Frontal cortex (tissue), 4 donors: ENCODE data around the gene MTCH1. TPM values are rescaled to one million over a fixed set of nuclear protein-coding genes. Genes with fewer than 3 reads are reported as not detected.
A peak's percentile ranks its signal among the peaks of the same experiment; 100 is the strongest.

Experiments used
- DNase-seq, 2 donors: peaks; one replicate each; pipeline ENCODE4 v3.0.0; 2012; ENCODE audit warnings: low spot score in 2 of 2
- FAIRE-seq: peaks from 2 replicates; lab custom pipeline; 2012; peaks lifted over from hg19 to GRCh38; lab: Jason Lieb, UNC
- total RNA-seq: library from RNA; depleted of rRNA; stranded (reverse); fragments of >200 nt; gene quantifications from one replicate; pipeline ENCODE4 v1.2.3, GENCODE V29; 2014
- donor health status: control.
- donor health status: control.
- donor health status: control.

The MTCH1 gene
- 152 TPM for total RNA-seq

GRCh38 chr6:36985808-36986703, at the start of gene MTCH1:
MTCH1 (minus strand) TSS chr6:36986196; CDS start chr6:36986173, 23 bp downstream.
- FAIRE-seq (no peak), DNase-seq (peak; percentile 95 to 98)

DNA sequence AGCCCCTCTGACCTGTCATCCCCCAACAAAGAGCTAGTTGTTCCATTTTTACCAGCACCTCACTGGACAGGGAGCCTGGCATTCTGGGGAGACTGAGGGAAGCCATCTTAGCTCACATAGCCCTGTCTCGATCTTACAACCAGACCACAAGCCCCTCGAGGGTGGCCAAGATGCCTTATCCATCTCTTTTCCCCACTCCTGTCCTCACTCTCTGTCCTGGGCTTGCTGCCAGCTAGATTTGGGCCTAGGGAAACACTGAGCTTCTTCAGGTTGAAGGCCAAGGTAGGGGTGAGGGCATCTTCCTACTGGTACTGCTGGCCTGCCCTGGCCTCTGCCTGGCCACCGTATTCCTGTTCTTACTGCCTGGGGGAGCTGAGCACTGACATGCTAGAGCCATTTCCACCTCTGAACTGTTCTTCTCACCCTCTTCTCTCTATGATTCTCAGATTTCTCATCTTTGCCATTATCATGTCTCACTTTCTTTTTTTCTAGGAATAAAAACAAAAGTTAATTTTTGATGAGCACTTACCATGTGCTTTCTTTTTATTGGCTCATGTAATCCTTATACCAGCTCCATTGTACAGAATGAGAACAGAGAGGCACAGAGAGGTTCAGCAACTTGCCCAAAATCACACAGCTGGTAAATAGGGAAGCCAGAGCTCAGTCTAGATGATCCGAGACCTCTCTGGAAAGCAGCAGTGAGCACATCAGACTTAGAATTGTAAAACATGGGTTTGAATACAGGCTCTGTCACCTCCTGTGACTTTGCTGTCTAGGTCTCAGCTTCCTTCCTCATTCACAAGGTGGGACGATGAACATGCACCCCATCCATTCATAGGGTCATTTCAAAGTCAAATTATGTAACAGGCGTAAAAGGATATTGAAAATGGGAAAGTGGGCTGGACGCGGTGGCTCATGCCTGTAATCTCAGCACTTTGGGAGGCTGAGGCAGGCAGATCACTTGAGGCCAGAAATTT, 48.1 kb upstream of the MTCH1 start:
- no peak for FAIRE-seq
- no peak for DNase-seq

DNA sequence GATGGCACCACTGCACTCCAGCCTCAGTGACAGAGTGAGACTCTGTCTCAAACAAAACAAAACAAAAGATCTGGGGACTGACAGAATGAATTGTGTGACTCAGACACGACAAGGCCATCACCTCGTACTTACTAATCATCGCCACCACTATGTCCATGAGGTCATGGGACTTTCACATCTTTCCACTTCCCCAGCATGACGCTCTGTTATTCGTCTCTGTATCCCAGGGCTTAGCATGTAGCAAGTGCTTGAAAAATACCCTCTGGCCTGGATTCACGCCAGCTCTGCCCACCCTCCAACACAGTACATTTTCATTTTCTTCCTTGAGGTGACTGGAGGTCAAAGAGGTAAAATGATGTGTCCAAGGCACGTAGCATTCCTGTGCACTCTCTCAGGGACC, 47.3 kb upstream of the MTCH1 start:
- FAIRE-seq (no peak), DNase-seq (no peak)

DNA sequence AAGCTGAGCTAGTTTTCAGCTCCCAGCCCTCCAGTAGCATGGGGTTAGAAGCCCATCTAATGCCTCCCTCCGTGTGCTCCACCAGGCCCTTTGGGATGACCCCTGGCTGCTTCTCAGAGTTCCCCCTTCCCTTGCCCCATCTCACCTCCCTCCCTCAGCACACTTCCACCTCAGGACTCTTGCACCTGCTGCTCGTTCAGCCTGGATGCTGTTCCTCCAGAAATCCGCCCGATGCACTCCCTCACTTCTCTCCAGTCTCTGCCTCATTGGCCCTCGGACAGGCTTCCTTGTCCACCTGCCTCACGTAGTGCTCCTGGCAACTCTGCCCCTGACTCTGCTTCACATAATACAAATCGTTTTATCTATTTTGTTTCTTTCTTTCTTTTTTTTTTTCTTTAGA, 46.2 kb upstream of the MTCH1 start:
- no peak for FAIRE-seq
- no peak for DNase-seq

DNA sequence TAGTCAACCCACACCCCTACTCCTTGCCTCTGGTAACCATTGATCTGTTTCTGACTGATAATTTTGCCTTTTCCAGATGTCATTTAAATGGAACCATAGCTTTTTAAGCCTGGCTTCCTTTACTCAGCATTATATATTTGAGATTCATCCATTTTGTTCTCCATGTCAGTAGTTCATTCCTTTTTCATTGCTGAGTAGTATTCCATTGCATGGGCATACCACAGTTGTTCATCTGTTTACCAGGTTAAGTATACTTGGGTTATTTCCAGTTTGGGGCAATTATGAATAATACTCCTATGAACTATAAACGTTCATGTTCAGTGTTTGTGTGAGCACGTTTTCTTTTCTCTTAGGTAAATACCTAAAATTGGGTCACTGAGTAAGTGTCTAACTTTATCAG, 44.6 kb upstream of the MTCH1 start:
- DNase-seq (no peak), FAIRE-seq (no peak)

DNA sequence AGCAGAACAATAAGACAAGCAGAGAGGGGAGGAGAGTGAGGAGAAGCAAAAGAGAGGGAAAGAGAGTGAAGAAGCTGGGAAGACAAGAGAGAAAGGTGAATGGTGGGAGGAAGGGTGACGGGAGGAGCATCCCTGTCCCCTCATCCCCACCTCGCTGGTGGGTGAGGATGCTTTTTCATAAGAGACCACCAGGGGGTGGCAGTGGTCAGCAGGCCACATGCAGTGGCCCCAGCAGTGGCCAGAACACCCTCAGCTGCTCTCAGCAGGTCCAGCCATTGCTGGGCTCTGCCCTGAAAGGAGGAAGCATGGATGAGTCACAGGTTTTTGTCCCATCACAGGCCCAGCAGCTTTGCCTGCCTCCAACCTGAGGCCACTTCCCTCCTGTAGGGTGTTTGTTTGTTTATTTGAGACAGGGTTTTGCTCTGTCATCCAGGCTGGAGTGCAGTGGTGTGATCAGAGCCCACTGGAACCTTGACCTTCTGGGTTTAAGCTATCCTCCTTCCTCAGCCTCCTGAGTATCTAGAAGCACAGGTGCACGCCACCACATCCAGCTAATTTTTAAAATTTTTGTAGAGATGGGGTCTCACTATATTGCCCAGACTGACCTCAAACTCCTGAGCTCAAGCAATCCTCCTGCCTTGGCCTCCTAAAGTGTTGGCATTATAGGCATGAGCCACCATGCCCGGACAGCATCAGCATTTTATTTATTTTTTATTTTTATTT, 43.4 kb upstream of the MTCH1 start:
- DNase-seq (peak in 1 of 2 donors; percentile 66), FAIRE-seq (no peak)

GRCh38 chr6:37027811-37028469, 41.9 kb upstream of the MTCH1 start:
- no peak for FAIRE-seq
- no peak for DNase-seq

- no peak for DNase-seq
- no peak for FAIRE-seq
These were observed 41.2 kb upstream of the MTCH1 start for GRCh38 chr6:37027036-37027720.

- FAIRE-seq (no peak), DNase-seq (no peak)
These were observed 39.8 kb upstream of the MTCH1 start for GRCh38 chr6:37025621-37026466.

GRCh38 chr6:37024656-37025337, 38.8 kb upstream of the MTCH1 start:
- DNase-seq (no peak), FAIRE-seq (no peak)

DNA sequence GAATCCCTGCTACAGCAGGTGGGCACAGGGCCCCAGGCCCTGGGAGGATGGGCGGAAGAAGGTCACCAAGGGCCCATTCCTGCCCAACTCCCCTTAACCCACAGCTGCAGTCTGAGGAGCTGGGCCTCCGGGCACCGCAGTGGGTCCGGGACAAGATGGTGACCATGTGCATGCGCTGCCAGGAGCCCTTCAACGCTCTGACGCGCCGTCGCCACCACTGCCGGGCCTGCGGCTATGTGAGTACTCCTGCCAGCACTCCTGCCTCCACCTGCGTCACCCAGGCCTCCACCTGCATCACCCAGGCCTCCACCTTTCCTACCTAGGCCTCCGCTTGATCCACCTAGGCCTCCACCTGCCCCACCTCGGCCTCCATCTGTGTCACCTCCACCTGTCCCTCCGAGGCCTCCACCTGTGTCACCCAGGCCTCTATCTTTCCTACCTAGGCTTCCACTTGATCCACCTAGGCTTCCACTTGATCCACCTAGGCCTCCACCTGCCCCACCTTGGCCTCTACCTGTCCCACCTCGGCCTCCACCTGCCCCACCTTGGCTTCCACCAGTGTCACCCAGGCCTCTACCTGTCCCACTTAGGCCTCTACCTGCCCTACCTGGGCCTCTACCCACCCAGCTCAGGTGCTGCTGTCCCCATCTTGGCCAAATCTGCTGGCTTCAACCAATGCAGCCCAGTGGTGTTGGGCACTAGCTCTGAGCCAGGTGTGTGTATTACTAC, 36.3 kb upstream of the MTCH1 start:
- FAIRE-seq = no peak
- no peak for DNase-seq

- FAIRE-seq (no peak), DNase-seq (no peak)
These were observed 35.5 kb upstream of the MTCH1 start for GRCh38 chr6:37021356-37022129.

DNA sequence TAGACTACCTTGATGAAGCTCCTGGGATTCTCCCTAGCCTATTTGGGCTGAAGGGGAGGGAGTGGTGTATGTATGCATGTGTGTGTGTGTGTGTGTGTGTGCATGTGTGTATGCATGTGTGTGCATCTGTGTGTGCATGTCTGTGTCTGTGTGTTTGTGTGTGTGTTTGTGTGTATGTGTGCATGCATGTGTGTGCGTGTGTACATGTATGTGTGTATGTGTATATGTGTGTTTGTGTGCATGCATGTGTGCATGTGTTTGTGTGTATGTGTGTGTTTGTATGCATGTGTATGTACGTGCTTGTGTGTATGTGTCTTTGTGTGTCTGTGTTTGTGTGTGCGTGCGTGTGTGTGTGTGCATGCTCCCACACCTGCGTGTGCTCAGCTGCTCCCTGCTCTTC, 34.8 kb upstream of the MTCH1 start:
- FAIRE-seq = no peak
- DNase-seq = no peak

GRCh38 chr6:37020381-37020780, 34.4 kb upstream of the MTCH1 start:
- no peak for FAIRE-seq
- DNase-seq = no peak

GRCh38 chr6:37019065-37019450, 33.1 kb upstream of the MTCH1 start:
- DNase-seq (no peak), FAIRE-seq (no peak)
